HEK293 (cell line): ENCODE measurements around the gene GRID2.

Source experiments
- CTCF ChIA-PET: fragments of 350-600 bp; formaldehyde crosslinking; extraction: SDS; loops from one replicate; lab custom pipeline; 2021; ENCODE audit warnings: antibody characterized with exemption; lab: Yijun Ruan, JAX
- POLR2A ChIA-PET: fragments of 300-600 bp; formaldehyde crosslinking; extraction: SDS; loops from one replicate; lab custom pipeline; 2020; ENCODE audit warnings: antibody characterized with exemption, inconsistent platforms; lab: Yijun Ruan, JAX
- H3K27ac ChIP-seq: fragments of 200-500 bp; sonication (Bioruptor generic); 2 replicates; pipeline ENCODE4 v1.5.1; 2014; ENCODE audit warnings: low read depth, low read length, control low read depth, inconsistent platforms; ENCODE audit errors: extremely low read depth
- H3K36me3 ChIP-seq, 2 experiments: fragments of 200-500 bp in 1 of 2; sonication (Bioruptor generic) in 1 of 2; 1 replicate in 1 of 2; 2 replicates in 1 of 2; pipeline ENCODE4 v1.5.1; 2014 to 2017; ENCODE audit warnings: inconsistent platforms in 2 of 2, low read length in 2 of 2; ENCODE audit not compliant: control insufficient read depth in 2 of 2, insufficient read depth in 1 of 2
- H3K4me1 ChIP-seq: fragments of 200-500 bp; sonication (Bioruptor generic); 2 replicates; pipeline ENCODE4 v1.5.1; 2014; ENCODE audit warnings: mild to moderate bottlenecking, low read length, inconsistent platforms; ENCODE audit not compliant: control insufficient read depth, insufficient read depth
- H3K4me3 ChIP-seq: 2 replicates; pipeline ENCODE4 v1.5.1; 2011; ENCODE audit warnings: low read depth, mild to moderate bottlenecking, control low read depth, low read length, moderate library complexity
- H3K9me3 ChIP-seq: fragments of 200-500 bp; sonication (Bioruptor generic); 2 replicates; pipeline ENCODE4 v1.5.1; 2014; ENCODE audit warnings: low read depth, low read length, inconsistent platforms; ENCODE audit not compliant: control insufficient read depth, insufficient read depth
- GLI2 ChIP-seq: fragments of 450-650 bp; formaldehyde crosslinking; IDR thresholded peaks from 2 replicates; pipeline ENCODE4; 2017; ENCODE audit warnings: missing biosample characterization, missing genetic modification characterization, low read depth, borderline replicate concordance
- KLF10 ChIP-seq: fragments of 450-650 bp; IDR thresholded peaks from 2 replicates; pipeline ENCODE4 v1.5.1; 2018; ENCODE audit warnings: missing biosample characterization, mild to moderate bottlenecking, missing genetic modification characterization
- KLF17 ChIP-seq: fragments of 450-650 bp; formaldehyde crosslinking; IDR thresholded peaks from 2 replicates; pipeline ENCODE4 v1.5.1; 2016; ENCODE audit warnings: missing biosample characterization, missing genetic modification characterization
- KLF7 ChIP-seq: fragments of 450-650 bp; formaldehyde crosslinking; IDR thresholded peaks from 2 replicates; pipeline ENCODE4 v1.5.1; 2016; ENCODE audit warnings: missing biosample characterization, missing genetic modification characterization, borderline replicate concordance
- PRDM1 ChIP-seq: fragments of 450-650 bp; formaldehyde crosslinking; IDR thresholded peaks from 2 replicates; pipeline ENCODE4; 2016; ENCODE audit warnings: missing biosample characterization, missing genetic modification characterization
- ZNF132 ChIP-seq: fragments of 450-650 bp; formaldehyde crosslinking; IDR thresholded peaks from 2 replicates; pipeline ENCODE4 v1.5.1; 2017; ENCODE audit warnings: missing biosample characterization, missing genetic modification characterization, borderline replicate concordance
- ZNF133 ChIP-seq: fragments of 450-650 bp; formaldehyde crosslinking; IDR thresholded peaks from 2 replicates; pipeline ENCODE4 v1.5.1; 2016; ENCODE audit warnings: missing biosample characterization, missing genetic modification characterization
- ZNF214 ChIP-seq: fragments of 450-650 bp; formaldehyde crosslinking; IDR thresholded peaks from 2 replicates; pipeline ENCODE4 v1.5.1; 2017; ENCODE audit warnings: missing biosample characterization, mild to moderate bottlenecking, missing genetic modification characterization, borderline replicate concordance
- ZNF24 ChIP-seq: fragments of 450-650 bp; formaldehyde crosslinking; IDR thresholded peaks from 2 replicates; pipeline ENCODE4 v1.5.1; 2016; ENCODE audit warnings: missing biosample characterization, missing genetic modification characterization
- ZNF248 ChIP-seq: fragments of 450-650 bp; formaldehyde crosslinking; IDR thresholded peaks from 2 replicates; pipeline ENCODE4 v1.5.1; 2017; ENCODE audit warnings: missing biosample characterization, missing genetic modification characterization
- ZNF311 ChIP-seq: fragments of 450-650 bp; formaldehyde crosslinking; IDR thresholded peaks from 2 replicates; pipeline ENCODE4 v1.5.1; 2017; ENCODE audit warnings: missing biosample characterization, missing genetic modification characterization, borderline replicate concordance
- ZNF335 ChIP-seq: fragments of 450-650 bp; formaldehyde crosslinking; conservative IDR thresholded peaks from 2 replicates; pipeline ENCODE4 v1.5.1; 2016; ENCODE audit warnings: missing biosample characterization, missing genetic modification characterization
- ZNF518A ChIP-seq: fragments of 450-650 bp; formaldehyde crosslinking; conservative IDR thresholded peaks from 2 replicates; pipeline ENCODE4 v1.5.1; 2016; ENCODE audit warnings: low read depth, missing biosample characterization, missing genetic modification characterization
- ZNF561 ChIP-seq: fragments of 450-650 bp; IDR thresholded peaks from 2 replicates; pipeline ENCODE4 v1.5.1; 2018; ENCODE audit warnings: missing biosample characterization, missing genetic modification characterization, borderline replicate concordance
- ZNF585B ChIP-seq: fragments of 450-650 bp; formaldehyde crosslinking; IDR thresholded peaks from 2 replicates; pipeline ENCODE4 v1.5.1; 2016; ENCODE audit warnings: missing biosample characterization, missing genetic modification characterization
- ZNF621 ChIP-seq: fragments of 450-650 bp; formaldehyde crosslinking; IDR thresholded peaks from 2 replicates; pipeline ENCODE4 v1.5.1; 2017; ENCODE audit warnings: missing biosample characterization, missing genetic modification characterization
- ZNF791 ChIP-seq: fragments of 450-650 bp; formaldehyde crosslinking; IDR thresholded peaks from 2 replicates; pipeline ENCODE4 v1.5.1; 2016; ENCODE audit warnings: missing biosample characterization, missing genetic modification characterization
- ZSCAN16 ChIP-seq: fragments of 450-650 bp; formaldehyde crosslinking; IDR thresholded peaks from 2 replicates; pipeline ENCODE4 v1.5.1; 2016; ENCODE audit warnings: missing biosample characterization, missing genetic modification characterization
- TF ChIP-seq, protein P1 (sequence below): fragments of 450-650 bp; formaldehyde crosslinking; IDR thresholded peaks from 2 replicates; pipeline ENCODE4 v1.5.1; 2016; ENCODE audit warnings: missing biosample characterization, missing genetic modification characterization, low read depth
- TF ChIP-seq, protein P2 (sequence below): fragments of 450-650 bp; formaldehyde crosslinking; IDR thresholded peaks from 2 replicates; pipeline ENCODE4 v1.5.1; 2016; ENCODE audit warnings: missing biosample characterization, missing genetic modification characterization, borderline replicate concordance

Gene GRID2

GRCh38 chr4:93334003-93334402 lies 1030.2 kb downstream of the GRID2 start:
- ChIA-PET CTCF (no interaction called here), POLR2A (no interaction called here)
- no peaks in the 10 kb centered on the region for H3K36me3 ChIP-seq
- H3K9me3 ChIP-seq = no peaks in the 10 kb centered on the region
- H3K27ac ChIP-seq = no peak overlapping the region
- H3K4me3 ChIP-seq = no peak overlapping the region
- TF ChIP-seq KLF7 (tag by site-specific recombination) (no peak), KLF10 (tag by site-specific recombination) (no peak), ZNF311 (tag by site-specific recombination) (no peak), PRDM1 (tag by site-specific recombination) (no peak), ZNF248 (no peak), ZNF214 (tag by site-specific recombination) (no peak), ZNF132 (tag by site-specific recombination) (no peak), ZNF791 (no peak), ZNF335 (tag by site-specific recombination) (no peak), KLF17 (tag by site-specific recombination) (no peak), ZNF561 (tag by site-specific recombination) (no peak), ZNF621 (tag by site-specific recombination) (no peak), ZNF133 (tag by site-specific recombination) (no peak), ZNF585B (tag by site-specific recombination) (no peak), ZNF24 (tag by site-specific recombination) (no peak), GLI2 (no peak), ZSCAN16 (tag by site-specific recombination) (no peak), ZNF518A (tag by site-specific recombination) (no peak)
- TF ChIP-seq, protein P1, sequence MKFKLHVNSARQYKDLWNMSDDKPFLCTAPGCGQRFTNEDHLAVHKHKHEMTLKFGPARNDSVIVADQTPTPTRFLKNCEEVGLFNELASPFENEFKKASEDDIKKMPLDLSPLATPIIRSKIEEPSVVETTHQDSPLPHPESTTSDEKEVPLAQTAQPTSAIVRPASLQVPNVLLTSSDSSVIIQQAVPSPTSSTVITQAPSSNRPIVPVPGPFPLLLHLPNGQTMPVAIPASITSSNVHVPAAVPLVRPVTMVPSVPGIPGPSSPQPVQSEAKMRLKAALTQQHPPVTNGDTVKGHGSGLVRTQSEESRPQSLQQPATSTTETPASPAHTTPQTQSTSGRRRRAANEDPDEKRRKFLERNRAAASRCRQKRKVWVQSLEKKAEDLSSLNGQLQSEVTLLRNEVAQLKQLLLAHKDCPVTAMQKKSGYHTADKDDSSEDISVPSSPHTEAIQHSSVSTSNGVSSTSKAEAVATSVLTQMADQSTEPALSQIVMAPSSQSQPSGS = no peak
- TF ChIP-seq, protein P2, sequence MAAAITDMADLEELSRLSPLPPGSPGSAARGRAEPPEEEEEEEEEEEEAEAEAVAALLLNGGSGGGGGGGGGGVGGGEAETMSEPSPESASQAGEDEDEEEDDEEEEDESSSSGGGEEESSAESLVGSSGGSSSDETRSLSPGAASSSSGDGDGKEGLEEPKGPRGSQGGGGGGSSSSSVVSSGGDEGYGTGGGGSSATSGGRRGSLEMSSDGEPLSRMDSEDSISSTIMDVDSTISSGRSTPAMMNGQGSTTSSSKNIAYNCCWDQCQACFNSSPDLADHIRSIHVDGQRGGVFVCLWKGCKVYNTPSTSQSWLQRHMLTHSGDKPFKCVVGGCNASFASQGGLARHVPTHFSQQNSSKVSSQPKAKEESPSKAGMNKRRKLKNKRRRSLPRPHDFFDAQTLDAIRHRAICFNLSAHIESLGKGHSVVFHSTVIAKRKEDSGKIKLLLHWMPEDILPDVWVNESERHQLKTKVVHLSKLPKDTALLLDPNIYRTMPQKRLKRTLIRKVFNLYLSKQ (tag by site-specific recombination) = no peak
- H3K4me1 ChIP-seq = no peaks in the 10 kb centered on the region
